K562 (cell line): ENCODE results near the gene C13orf42. TPM values are rescaled to one million over a fixed set of nuclear protein-coding genes. Genes with fewer than 3 reads are reported as not detected.

Source experiments
- CHD1 ChIP-seq: fragments of 200-600 bp; sonication (generic); IDR thresholded peaks from one replicate; pipeline ENCODE4 v1.6.1; 2012; ENCODE audit warnings: mild to moderate bottlenecking, moderate library complexity, low read length, inconsistent platforms
- DMBX1 ChIP-seq: fragments of 250-450 bp; sonication (Bioruptor Pico); IDR thresholded peaks from 2 replicates; pipeline ENCODE4 v1.8.0; 2022; ENCODE audit warnings: inconsistent platforms, mild to moderate bottlenecking, moderate library complexity, borderline replicate concordance
- MAX ChIP-seq: sonication (generic); formaldehyde crosslinking; IDR thresholded peaks from 2 replicates; pipeline ENCODE4 v1.9.0; 2022; ENCODE audit warnings: mild to moderate bottlenecking, missing genetic modification reagents
- PBX2 ChIP-seq, 2 experiments: IDR thresholded peaks in 1 of 2; conservative IDR thresholded peaks in 1 of 2; 2 replicates each; pipeline ENCODE4 v1.6.1; 2016; ENCODE audit warnings: low read depth in 2 of 2, mild to moderate bottlenecking in 1 of 2, missing compliant biosample characterization in 1 of 2, missing genetic modification characterization in 1 of 2, moderate library complexity in 1 of 2
- PHF8 ChIP-seq: fragments of 200-600 bp; sonication (generic); IDR thresholded peaks from 2 replicates; pipeline ENCODE4 v1.6.1; 2012; ENCODE audit warnings: mixed run types, mild to moderate bottlenecking, inconsistent platforms, low read length, moderate library complexity, borderline replicate concordance
- SIN3B ChIP-seq: fragments of 450-650 bp; IDR thresholded peaks from 2 replicates; pipeline ENCODE4 v1.6.1; 2017; ENCODE audit warnings: low read depth, mild to moderate bottlenecking, moderate library complexity
- ZNF3 ChIP-seq: fragments of 250-450 bp; sonication (Bioruptor Pico); IDR thresholded peaks from 2 replicates; pipeline ENCODE4 v1.5.0; 2021; ENCODE audit warnings: mild to moderate bottlenecking, moderate library complexity
- ZNF778 ChIP-seq: fragments of 450-650 bp; formaldehyde crosslinking; IDR thresholded peaks from 2 replicates; pipeline ENCODE4 v1.4.0; 2020; ENCODE audit warnings: mild to moderate bottlenecking, moderate library complexity
- polyA plus RNA-seq, 8 experiments: library from polyadenylated mRNA; depleted of rRNA in 4 of 8; stranded (reverse) in 5 of 8; unstranded in 3 of 8; fragments of >200 nt; fragmentation: Nextera tagmentation in 2 of 8; fragmentation: Illumina TruSeq in 1 of 8; extraction: Ambion mirVana in 2 of 8; extraction: Trizol in 1 of 8; gene quantifications; 2 replicates each; pipeline versions ENCODE4 v1.2.1 to v1.2.3, GENCODE V29; 2011 to 2014; ENCODE audit warnings: inconsistent platforms in 1 of 8, missing spikeins in 1 of 8
- total RNA-seq, 7 experiments: library from RNA; depleted of rRNA in 6 of 7; stranded (reverse); fragments of >200 nt in 6 of 7; fragmentation: Illumina TruSeq in 2 of 7; extraction: Trizol in 2 of 7; gene quantifications; 2 replicates each; pipeline versions ENCODE4 v1.2.1 to v1.2.3, GENCODE V29; 2011 to 2021; ENCODE audit warnings: low replicate concordance in 1 of 7

C13orf42 gene
- total and polyA plus RNA-seq, 9 of the 15 experiments (the other 6 are each of a cell fraction or from before 2014, with no cell fraction given): 0.18 TPM; not detected in 8

- no peak for TF ChIP-seq DMBX1
- TF ChIP-seq ZNF778 (CRISPR knock-in tag): no peak
- no peak for TF ChIP-seq MAX (CRISPR knock-in tag)
- no peak for TF ChIP-seq ZNF3
- TF ChIP-seq CHD1: no peak
- no peak for TF ChIP-seq PHF8
- no peak for TF ChIP-seq SIN3B
- no peak for TF ChIP-seq PBX2 (CRISPR knock-in tag; IDR thresholded peaks at IDR 0.05; ENCODE audit: low read depth)
- no peak for TF ChIP-seq PBX2 (tag; conservative IDR thresholded peaks at IDR 0.05; ENCODE audit: low read depth)
Observed at GRCh38 chr13:51050021-51050830, 60.8 kb downstream of the C13orf42 start (continued).
